HepG2 (cell line): Measurements from ENCODE around the gene DAD1. TPM values are rescaled to one million over a fixed set of nuclear protein-coding genes. Genes with fewer than 3 reads are reported as not detected.

ENCODE experiments used
- GTF3A ChIP-seq: sonication (generic); formaldehyde crosslinking; conservative IDR thresholded peaks from 2 replicates; pipeline ENCODE4 v1.4.0; 2020; ENCODE audit warnings: mild to moderate bottlenecking, missing genetic modification reagents
- JUND ChIP-seq: sonication (generic); formaldehyde crosslinking; IDR thresholded peaks from 2 replicates; pipeline ENCODE4 v1.8.0; 2022; ENCODE audit warnings: mild to moderate bottlenecking, missing genetic modification reagents
- NFYC ChIP-seq: IDR thresholded peaks from 2 replicates; pipeline ENCODE4 v1.6.1; 2016; ENCODE audit warnings: missing genetic modification reagents, missing compliant biosample characterization
- SAFB2 ChIP-seq: sonication (generic); formaldehyde crosslinking; IDR thresholded peaks from 2 replicates; pipeline ENCODE4 v1.5.1; 2020; ENCODE audit warnings: missing genetic modification reagents, low read depth, mild to moderate bottlenecking, borderline replicate concordance
- SKI ChIP-seq: fragments of 450-650 bp; IDR thresholded peaks from one replicate; pipeline ENCODE4 v1.6.1; 2018; ENCODE audit warnings: mild to moderate bottlenecking; ENCODE audit not compliant: partially characterized antibody
- THAP11 ChIP-seq: IDR thresholded peaks from 2 replicates; pipeline ENCODE4 v1.6.1; 2016; ENCODE audit warnings: missing biosample characterization, missing genetic modification reagents
- ZNF563 ChIP-seq: sonication (generic); formaldehyde crosslinking; IDR thresholded peaks from 2 replicates; pipeline ENCODE4 v1.8.0; 2022; ENCODE audit warnings: mild to moderate bottlenecking, moderate library complexity, missing genetic modification reagents
- ZNF670 ChIP-seq: sonication (generic); formaldehyde crosslinking; IDR thresholded peaks from 2 replicates; pipeline ENCODE4 v1.8.0; 2022; ENCODE audit warnings: mild to moderate bottlenecking, missing genetic modification reagents, borderline replicate concordance
- ZNF713 ChIP-seq: sonication (generic); formaldehyde crosslinking; IDR thresholded peaks from 2 replicates; pipeline ENCODE4 v1.4.0; 2020; ENCODE audit warnings: mild to moderate bottlenecking, missing genetic modification reagents
- ZSCAN12 ChIP-seq: sonication (generic); formaldehyde crosslinking; IDR thresholded peaks from 2 replicates; pipeline ENCODE4 v1.9.0; 2021; ENCODE audit warnings: mild to moderate bottlenecking, missing genetic modification reagents
- polyA plus RNA-seq, 8 experiments: library from polyadenylated mRNA; depleted of rRNA in 3 of 8; stranded (reverse) in 7 of 8; unstranded in 1 of 8; fragments of >200 nt; fragmentation: Illumina TruSeq in 4 of 8; extraction: Trizol in 4 of 8; gene quantifications; 2 replicates each; pipeline versions ENCODE4 v1.2.1 to v1.2.3, GENCODE V29; 2011 to 2016; ENCODE audit warnings: low read depth in 4 of 8, missing spikeins in 1 of 8, mixed read lengths in 1 of 8; ENCODE audit not compliant: insufficient read depth in 1 of 8
- total RNA-seq, 5 experiments: library from RNA; depleted of rRNA; stranded (reverse); fragments of >200 nt; fragmentation: Illumina TruSeq; extraction: Trizol; gene quantifications; 2 replicates each; pipeline ENCODE4 v1.2.3, GENCODE V29; 2016; ENCODE audit warnings: low read depth in 1 of 5
- TF ChIP-seq, protein P1 (sequence below): IDR thresholded peaks from 2 replicates; pipeline ENCODE4 v1.6.1; 2012; ENCODE audit warnings: inconsistent platforms
- TF ChIP-seq, protein P2 (sequence below): sonication (generic); formaldehyde crosslinking; IDR thresholded peaks from 2 replicates; pipeline ENCODE4 v1.4.0; 2020; ENCODE audit warnings: missing genetic modification reagents
- TF ChIP-seq, protein P3 (sequence below): sonication (generic); formaldehyde crosslinking; IDR thresholded peaks from 2 replicates; pipeline ENCODE4 v1.8.0; 2022; ENCODE audit warnings: mild to moderate bottlenecking, missing genetic modification reagents
- TF ChIP-seq, protein P4 (sequence below): sonication (generic); formaldehyde crosslinking; conservative IDR thresholded peaks from 2 replicates; pipeline ENCODE4 v1.4.0; 2020; ENCODE audit warnings: missing genetic modification reagents

DAD1 gene
- total and polyA plus RNA-seq, 2 of the 13 experiments (the other 11 are each of a cell fraction or from before 2014, with no cell fraction given), result 558 to 626 TPM

DNA sequence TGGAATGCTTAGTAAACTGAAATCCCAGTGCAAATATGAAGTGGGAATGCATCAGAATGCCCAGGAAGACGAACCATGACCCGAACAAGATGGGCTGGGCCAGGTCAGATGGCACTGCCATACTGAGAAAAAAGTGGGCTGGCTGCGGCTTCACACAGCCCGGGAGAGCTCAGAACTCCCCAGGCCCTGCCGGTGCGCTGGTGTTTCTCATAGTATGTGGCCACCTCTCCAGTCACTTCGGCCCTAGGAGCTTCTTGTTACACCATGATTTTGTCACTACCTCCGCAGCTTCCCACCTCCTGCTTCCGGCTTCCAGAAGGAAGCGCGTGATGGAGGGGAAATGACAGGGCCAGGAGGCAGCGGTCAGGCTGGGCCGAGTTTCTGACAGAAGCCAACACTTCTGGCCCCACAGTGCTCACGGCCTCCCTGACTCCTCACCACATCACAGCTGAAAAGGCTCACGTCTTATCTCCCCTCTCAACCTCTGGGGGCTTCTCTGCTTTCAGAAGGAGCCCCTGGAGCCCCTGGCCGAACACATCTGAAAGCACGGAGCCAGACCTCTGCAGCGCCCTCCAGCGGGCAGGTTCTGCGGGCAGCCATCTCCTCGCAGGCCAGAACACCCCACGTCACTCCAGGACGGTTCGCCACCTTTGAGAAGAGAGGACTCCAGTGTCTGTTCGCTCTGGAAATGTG, 30.7 kb downstream of the DAD1 start (continued):
- TF ChIP-seq GTF3A, result no peak
- TF ChIP-seq, protein P1, sequence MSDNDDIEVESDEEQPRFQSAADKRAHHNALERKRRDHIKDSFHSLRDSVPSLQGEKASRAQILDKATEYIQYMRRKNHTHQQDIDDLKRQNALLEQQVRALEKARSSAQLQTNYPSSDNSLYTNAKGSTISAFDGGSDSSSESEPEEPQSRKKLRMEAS, result no peak
- no peak; the same call in 1 of the 2 replicates for TF ChIP-seq THAP11 (CRISPR knock-in tag)
- TF ChIP-seq, protein P2, sequence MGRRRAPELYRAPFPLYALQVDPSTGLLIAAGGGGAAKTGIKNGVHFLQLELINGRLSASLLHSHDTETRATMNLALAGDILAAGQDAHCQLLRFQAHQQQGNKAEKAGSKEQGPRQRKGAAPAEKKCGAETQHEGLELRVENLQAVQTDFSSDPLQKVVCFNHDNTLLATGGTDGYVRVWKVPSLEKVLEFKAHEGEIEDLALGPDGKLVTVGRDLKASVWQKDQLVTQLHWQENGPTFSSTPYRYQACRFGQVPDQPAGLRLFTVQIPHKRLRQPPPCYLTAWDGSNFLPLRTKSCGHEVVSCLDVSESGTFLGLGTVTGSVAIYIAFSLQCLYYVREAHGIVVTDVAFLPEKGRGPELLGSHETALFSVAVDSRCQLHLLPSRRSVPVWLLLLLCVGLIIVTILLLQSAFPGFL, result no peak
- TF ChIP-seq, protein P3, sequence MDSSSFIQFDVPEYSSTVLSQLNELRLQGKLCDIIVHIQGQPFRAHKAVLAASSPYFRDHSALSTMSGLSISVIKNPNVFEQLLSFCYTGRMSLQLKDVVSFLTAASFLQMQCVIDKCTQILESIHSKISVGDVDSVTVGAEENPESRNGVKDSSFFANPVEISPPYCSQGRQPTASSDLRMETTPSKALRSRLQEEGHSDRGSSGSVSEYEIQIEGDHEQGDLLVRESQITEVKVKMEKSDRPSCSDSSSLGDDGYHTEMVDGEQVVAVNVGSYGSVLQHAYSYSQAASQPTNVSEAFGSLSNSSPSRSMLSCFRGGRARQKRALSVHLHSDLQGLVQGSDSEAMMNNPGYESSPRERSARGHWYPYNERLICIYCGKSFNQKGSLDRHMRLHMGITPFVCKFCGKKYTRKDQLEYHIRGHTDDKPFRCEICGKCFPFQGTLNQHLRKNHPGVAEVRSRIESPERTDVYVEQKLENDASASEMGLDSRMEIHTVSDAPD (CRISPR knock-in tag), result no peak
- TF ChIP-seq ZSCAN12 (CRISPR knock-in tag), result no peak
- TF ChIP-seq ZNF670 (CRISPR knock-in tag), result no peak
- TF ChIP-seq ZNF563 (CRISPR knock-in tag), result no peak
- TF ChIP-seq JUND (CRISPR knock-in tag), result no peak; the same call in 1 of the 2 replicates
- TF ChIP-seq ZNF713 (CRISPR knock-in tag), result no peak
- no peak for TF ChIP-seq NFYC (CRISPR knock-in tag)
- no peak for TF ChIP-seq SKI
- 0 out of 2 replicates have a peak, but pooled peaks have one; percentile 52 for TF ChIP-seq SAFB2 (CRISPR knock-in tag)
- TF ChIP-seq, protein P4, sequence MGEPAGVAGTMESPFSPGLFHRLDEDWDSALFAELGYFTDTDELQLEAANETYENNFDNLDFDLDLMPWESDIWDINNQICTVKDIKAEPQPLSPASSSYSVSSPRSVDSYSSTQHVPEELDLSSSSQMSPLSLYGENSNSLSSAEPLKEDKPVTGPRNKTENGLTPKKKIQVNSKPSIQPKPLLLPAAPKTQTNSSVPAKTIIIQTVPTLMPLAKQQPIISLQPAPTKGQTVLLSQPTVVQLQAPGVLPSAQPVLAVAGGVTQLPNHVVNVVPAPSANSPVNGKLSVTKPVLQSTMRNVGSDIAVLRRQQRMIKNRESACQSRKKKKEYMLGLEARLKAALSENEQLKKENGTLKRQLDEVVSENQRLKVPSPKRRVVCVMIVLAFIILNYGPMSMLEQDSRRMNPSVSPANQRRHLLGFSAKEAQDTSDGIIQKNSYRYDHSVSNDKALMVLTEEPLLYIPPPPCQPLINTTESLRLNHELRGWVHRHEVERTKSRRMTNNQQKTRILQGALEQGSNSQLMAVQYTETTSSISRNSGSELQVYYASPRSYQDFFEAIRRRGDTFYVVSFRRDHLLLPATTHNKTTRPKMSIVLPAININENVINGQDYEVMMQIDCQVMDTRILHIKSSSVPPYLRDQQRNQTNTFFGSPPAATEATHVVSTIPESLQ (CRISPR knock-in tag), result no peak
- TF ChIP-seq, all 625 proteins: peak for 95
